CD4-positive, alpha-beta memory T cell (primary cell): ENCODE data around the gene EPHB2. TPM values are rescaled to one million over a fixed set of nuclear protein-coding genes. Genes with fewer than 3 reads are reported as not detected.

Experiments
- CTCF ChIA-PET: fragments of 350-600 bp; sonication (Branson Sonifier 250); formaldehyde crosslinking; loops from one replicate; lab custom pipeline; 2021; ENCODE audit warnings: inconsistent platforms; ENCODE audit not compliant: partially characterized antibody; lab: Charles Lee
- POLR2A ChIA-PET: fragments of 350-600 bp; sonication (Branson Sonifier 250); formaldehyde crosslinking; loops from one replicate; lab custom pipeline; 2021; ENCODE audit not compliant: partially characterized antibody; lab: Charles Lee
- DNase-seq, 5 donors: peaks; one replicate each; pipeline versions ENCODE4 v3.0.0 to v3.0.0-alpha.2; 2020 to 2022; ENCODE audit warnings: mixed read lengths in 1 of 5
- H3K27ac ChIP-seq: one replicate; pipeline ENCODE4 v1.7.0; 2013; ENCODE audit warnings: low read depth, low read length
- H3K27me3 ChIP-seq: 2 replicates; pipeline ENCODE4 v1.7.0; 2013; ENCODE audit warnings: mild to moderate bottlenecking, low read length, moderate library complexity; ENCODE audit not compliant: insufficient read depth
- H3K36me3 ChIP-seq: 2 replicates; pipeline ENCODE4 v1.7.0; 2013; ENCODE audit warnings: mild to moderate bottlenecking, low read length, moderate library complexity; ENCODE audit not compliant: insufficient read depth
- H3K4me1 ChIP-seq: 2 replicates; pipeline ENCODE4 v1.7.0; 2013; ENCODE audit warnings: mild to moderate bottlenecking, low read length, moderate library complexity; ENCODE audit not compliant: insufficient read depth
- H3K4me3 ChIP-seq, 2 donors: one replicate each; pipeline ENCODE4 v1.7.0; 2013; ENCODE audit warnings: low read length in 2 of 2, mild to moderate bottlenecking in 1 of 2
- H3K9me3 ChIP-seq, 2 donors: one replicate each; pipeline ENCODE4 v1.7.0; 2013; ENCODE audit warnings: low read length in 2 of 2, control low read depth in 1 of 2; ENCODE audit not compliant: control insufficient read depth in 1 of 2
- H3K27ac Mint-ChIP-seq, 7 donors: one replicate each; pipeline ENCODE4 v1.8.0; 2020 to 2021; ENCODE audit warnings: mixed read lengths in 7 of 7, mild to moderate bottlenecking in 6 of 7, inconsistent platforms in 3 of 7, moderate library complexity in 3 of 7
- H3K27me3 Mint-ChIP-seq, 2 donors: one replicate each; pipeline ENCODE4 v1.8.0; 2020 to 2021; ENCODE audit warnings: mixed read lengths in 2 of 2
- H3K36me3 Mint-ChIP-seq, 2 donors: one replicate each; pipeline ENCODE4 v1.8.0; 2020 to 2021; ENCODE audit warnings: mixed read lengths in 2 of 2, inconsistent platforms in 1 of 2, mild to moderate bottlenecking in 1 of 2
- H3K4me1 Mint-ChIP-seq, 4 donors: one replicate each; pipeline ENCODE4 v1.8.0; 2020 to 2021; ENCODE audit warnings: mixed read lengths in 4 of 4, mild to moderate bottlenecking in 1 of 4
- H3K4me3 Mint-ChIP-seq, 8 donors: one replicate each; pipeline ENCODE4 v1.8.0; 2020 to 2021; ENCODE audit warnings: mixed read lengths in 8 of 8, mild to moderate bottlenecking in 7 of 8, moderate library complexity in 6 of 8, inconsistent platforms in 3 of 8
- H3K9me3 Mint-ChIP-seq, 8 donors: one replicate each; pipeline ENCODE4 v1.8.0; 2020 to 2021; ENCODE audit warnings: mixed read lengths in 8 of 8, mild to moderate bottlenecking in 5 of 8, inconsistent platforms in 3 of 8, moderate library complexity in 1 of 8
- intact Hi-C: fragments of 100-400 bp; cut with micrococcal nuclease; formaldehyde crosslinking; loops from one replicate; pipeline ENCODE4 v1.15.1; 2023
- polyA plus RNA-seq, 2 donors: library from polyadenylated mRNA; unstranded; fragments of 300-500 nt; fragmentation: Illumina TruSeq; gene quantifications; one replicate each; pipeline ENCODE4 v1.2.3, GENCODE V29; 2021
- total RNA-seq, 2 experiments: library from RNA; stranded (reverse); gene quantifications; one replicate each; pipeline ENCODE4 v1.2.3, GENCODE V29; 2021

EPHB2 gene
- total and polyA plus RNA-seq, 4 experiments from 2014 or later = 0.35 to 0.36 TPM; not detected in 2

DNA sequence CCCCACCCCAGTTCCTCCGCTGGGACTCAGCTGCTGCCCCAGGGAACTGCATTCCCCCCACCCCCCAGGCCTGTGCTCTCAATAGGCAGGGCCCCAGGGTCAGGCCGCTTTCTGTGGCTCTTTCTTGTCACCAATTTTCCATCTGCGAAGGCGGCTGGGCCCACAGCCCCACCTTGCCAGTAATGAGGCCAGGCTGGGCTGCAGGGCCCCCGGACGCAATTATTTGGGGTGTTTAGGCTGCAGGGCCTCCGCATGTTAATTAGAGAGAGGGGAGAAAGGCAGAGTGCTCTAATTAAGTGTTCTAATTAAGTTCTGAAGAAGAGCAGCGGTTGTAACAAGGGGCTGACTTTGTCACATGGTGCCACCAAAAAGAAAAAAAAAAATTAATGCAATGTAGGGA lies 71.8 kb downstream of the EPHB2 start:
- H3K4me1 ChIP-seq = no peaks in the 10 kb centered on the region
- no peaks in the 10 kb centered on the region for H3K9me3 ChIP-seq
- H3K4me1 Mint-ChIP-seq = no peaks in the 10 kb centered on the region
- CTCF ChIA-PET = no interaction called here
- intact Hi-C loops = no loop called here
- no peak overlapping the region for H3K4me3 ChIP-seq
- no peaks in the 10 kb centered on the region for H3K36me3 ChIP-seq
- POLR2A ChIA-PET = no interaction called here
- H3K27ac ChIP-seq = no peak overlapping the region
- peaks cover 7 to 17% of the 10 kb centered on the region in 2 donors for H3K27me3 Mint-ChIP-seq
- H3K36me3 Mint-ChIP-seq = no peaks in the 10 kb centered on the region
- no peak overlapping the region for H3K27ac Mint-ChIP-seq
- H3K27me3 ChIP-seq = no peaks in the 10 kb centered on the region
- H3K9me3 Mint-ChIP-seq = no peaks in the 10 kb centered on the region
- no peak overlapping the region for H3K4me3 Mint-ChIP-seq
- DNase-seq = no peak

DNA sequence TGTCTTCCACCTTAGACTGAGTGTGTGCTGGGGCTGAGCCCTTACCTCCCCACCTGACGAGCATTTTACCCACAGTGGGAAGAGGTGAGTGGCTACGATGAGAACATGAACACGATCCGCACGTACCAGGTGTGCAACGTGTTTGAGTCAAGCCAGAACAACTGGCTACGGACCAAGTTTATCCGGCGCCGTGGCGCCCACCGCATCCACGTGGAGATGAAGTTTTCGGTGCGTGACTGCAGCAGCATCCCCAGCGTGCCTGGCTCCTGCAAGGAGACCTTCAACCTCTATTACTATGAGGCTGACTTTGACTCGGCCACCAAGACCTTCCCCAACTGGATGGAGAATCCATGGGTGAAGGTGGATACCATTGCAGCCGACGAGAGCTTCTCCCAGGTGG lies 73.7 kb downstream of the EPHB2 start:
- H3K9me3 ChIP-seq = no peaks in the 10 kb centered on the region
- no peak for DNase-seq
- no peaks in the 10 kb centered on the region for H3K36me3 ChIP-seq
- no peaks in the 10 kb centered on the region for H3K4me1 Mint-ChIP-seq
- no peaks in the 10 kb centered on the region for H3K36me3 Mint-ChIP-seq
- H3K27me3 Mint-ChIP-seq = peaks cover 6 to 11% of the 10 kb centered on the region in 2 donors
- no peaks in the 10 kb centered on the region for H3K4me1 ChIP-seq
- CTCF ChIA-PET = no interaction called here
- intact Hi-C loops = no loop called here
- H3K27ac ChIP-seq = no peak overlapping the region
- no peak overlapping the region for H3K27ac Mint-ChIP-seq
- no peaks in the 10 kb centered on the region for H3K9me3 Mint-ChIP-seq
- POLR2A ChIA-PET = no interaction called here
- no peak overlapping the region for H3K4me3 Mint-ChIP-seq
- H3K27me3 ChIP-seq = no peaks in the 10 kb centered on the region
- H3K4me3 ChIP-seq = no peak overlapping the region

DNA sequence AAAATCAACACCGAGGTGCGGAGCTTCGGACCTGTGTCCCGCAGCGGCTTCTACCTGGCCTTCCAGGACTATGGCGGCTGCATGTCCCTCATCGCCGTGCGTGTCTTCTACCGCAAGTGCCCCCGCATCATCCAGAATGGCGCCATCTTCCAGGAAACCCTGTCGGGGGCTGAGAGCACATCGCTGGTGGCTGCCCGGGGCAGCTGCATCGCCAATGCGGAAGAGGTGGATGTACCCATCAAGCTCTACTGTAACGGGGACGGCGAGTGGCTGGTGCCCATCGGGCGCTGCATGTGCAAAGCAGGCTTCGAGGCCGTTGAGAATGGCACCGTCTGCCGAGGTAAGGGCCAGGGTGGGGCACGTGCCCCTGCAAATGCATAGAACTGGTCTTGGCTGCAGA lies 74.1 kb downstream of the EPHB2 start:
- H3K36me3 ChIP-seq = no peaks in the 10 kb centered on the region
- no peaks in the 10 kb centered on the region for H3K4me1 Mint-ChIP-seq
- no peak overlapping the region for H3K27ac ChIP-seq
- no peak overlapping the region for H3K4me3 ChIP-seq
- no peak for DNase-seq
- no peaks in the 10 kb centered on the region for H3K9me3 ChIP-seq
- intact Hi-C loops = no loop called here
- no peaks in the 10 kb centered on the region for H3K4me1 ChIP-seq
- H3K27ac Mint-ChIP-seq = no peak overlapping the region
- CTCF ChIA-PET = no interaction called here
- no peaks in the 10 kb centered on the region for H3K36me3 Mint-ChIP-seq
- H3K27me3 Mint-ChIP-seq = peaks cover 4 to 7% of the 10 kb centered on the region in 2 donors
- no peaks in the 10 kb centered on the region for H3K9me3 Mint-ChIP-seq
- H3K4me3 Mint-ChIP-seq = no peak overlapping the region
- no peaks in the 10 kb centered on the region for H3K27me3 ChIP-seq
- POLR2A ChIA-PET = no interaction called here

DNA sequence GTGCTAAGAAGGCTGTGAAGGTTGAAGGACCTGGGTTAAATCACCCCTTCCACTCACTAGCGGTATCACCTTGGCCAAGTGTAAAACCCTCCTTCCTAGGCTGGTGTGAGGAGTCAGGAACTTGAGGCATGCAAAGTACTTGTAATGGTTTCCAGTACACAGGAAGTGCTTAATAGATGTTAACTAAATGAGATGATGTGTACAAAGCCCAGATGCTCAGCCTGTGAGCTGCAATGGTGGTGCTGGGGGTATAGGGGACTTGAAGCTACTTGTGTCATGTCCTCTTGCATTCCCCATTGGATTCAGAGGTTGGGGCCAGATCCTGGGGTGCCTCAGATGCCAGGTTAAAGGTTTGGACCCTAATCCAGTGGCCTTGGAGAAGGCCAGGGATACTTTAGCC lies 75.5 kb downstream of the EPHB2 start:
- CTCF ChIA-PET = no interaction called here
- Histone ChIP-seq H3K27ac (no peak overlapping the region), H3K4me3 (no peak overlapping the region), H3K9me3 (no peaks in the 10 kb centered on the region), H3K4me1 (no peaks in the 10 kb centered on the region), H3K27me3 (no peaks in the 10 kb centered on the region), H3K36me3 (no peaks in the 10 kb centered on the region)
- Mint-ChIP-seq H3K27me3 (peaks cover 1 to 4% of the 10 kb centered on the region in 2 donors), H3K4me1 (no peaks in the 10 kb centered on the region), H3K36me3 (no peaks in the 10 kb centered on the region), H3K4me3 (no peak overlapping the region), H3K9me3 (no peaks in the 10 kb centered on the region), H3K27ac (no peak overlapping the region)
- POLR2A ChIA-PET = no interaction called here
- no peak for DNase-seq
- intact Hi-C loops = no loop called here

DNA sequence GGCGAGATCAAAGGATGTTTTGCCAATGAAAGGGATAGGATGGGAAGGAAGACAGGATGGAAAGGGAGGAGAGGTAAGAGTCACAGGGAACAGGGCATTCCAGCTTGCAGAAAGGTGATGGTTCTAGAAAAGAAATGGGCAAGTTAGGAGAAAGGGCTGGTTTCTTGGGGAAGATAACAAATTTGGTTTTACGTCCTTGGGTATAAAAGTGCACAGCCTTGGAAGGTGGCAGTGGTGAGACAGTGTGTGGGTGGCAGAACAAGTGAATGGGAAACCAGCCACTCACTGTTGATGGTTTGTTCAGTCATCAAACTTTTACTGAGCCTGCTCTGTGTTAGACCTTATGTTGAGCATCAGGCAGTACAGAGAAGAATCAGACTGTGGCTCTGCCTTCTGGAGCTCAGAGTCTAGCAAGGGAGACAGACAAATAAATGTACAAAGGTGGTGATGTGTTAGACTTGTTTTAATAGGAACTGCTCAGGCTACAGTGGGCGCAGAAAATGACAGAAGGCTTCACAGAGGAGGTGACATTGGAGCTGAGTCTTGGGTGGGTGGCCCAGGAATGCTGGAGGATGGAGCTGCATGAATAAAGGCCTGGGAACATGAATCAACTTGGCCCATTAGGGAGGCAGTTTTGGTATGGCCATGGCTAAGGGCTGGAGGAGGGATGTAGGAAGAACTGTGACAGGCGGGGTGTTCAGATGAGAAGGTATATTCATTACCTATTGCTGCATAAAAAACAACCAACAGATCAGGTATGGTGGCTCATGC lies 76.3 kb downstream of the EPHB2 start:
- no peak overlapping the region for H3K4me3 Mint-ChIP-seq
- CTCF ChIA-PET = interaction anchor here (1.1 kb wide), 1 partner anchor 82 kb away, joined by 3 read pairs; no protein-coding TSS in a partner anchor
- H3K36me3 Mint-ChIP-seq = no peaks in the 10 kb centered on the region

DNA sequence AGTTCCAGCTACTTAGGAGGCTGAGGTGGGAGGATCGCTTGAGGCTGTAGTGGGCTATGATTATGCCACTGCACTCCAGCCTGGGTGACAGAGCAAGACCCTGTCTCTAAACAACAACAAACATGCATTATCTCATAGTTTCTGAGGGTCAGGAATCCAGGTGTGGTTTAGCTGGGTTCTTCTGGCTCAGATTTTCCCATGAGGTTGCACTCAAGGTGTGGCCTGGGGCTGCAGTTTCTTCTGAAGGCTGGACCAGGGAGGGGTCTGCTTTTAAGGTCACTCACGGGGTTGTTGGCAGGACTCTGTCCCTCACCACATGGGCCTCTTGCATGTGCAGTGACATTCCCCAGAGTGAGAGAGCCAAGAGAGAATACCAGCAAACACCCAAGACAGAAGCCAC lies 77.0 kb downstream of the EPHB2 start:
- no peaks in the 10 kb centered on the region for H3K36me3 Mint-ChIP-seq
- intact Hi-C loops = no loop called here
- Histone ChIP-seq H3K4me1 (no peaks in the 10 kb centered on the region), H3K4me3 (no peak overlapping the region), H3K27ac (no peak overlapping the region), H3K36me3 (no peaks in the 10 kb centered on the region), H3K27me3 (no peaks in the 10 kb centered on the region), H3K9me3 (no peaks in the 10 kb centered on the region)
- no peaks in the 10 kb centered on the region for H3K9me3 Mint-ChIP-seq
- no peak overlapping the region for H3K4me3 Mint-ChIP-seq
- ChIA-PET CTCF (interaction anchor here (1.1 kb wide), 1 partner anchor 83 kb away, joined by 3 read pairs; no protein-coding TSS in a partner anchor), POLR2A (no interaction called here)
- H3K27ac Mint-ChIP-seq = no peak overlapping the region
- H3K27me3 Mint-ChIP-seq = peaks cover 1 to 2% of the 10 kb centered on the region in 2 donors
- DNase-seq = no peak
- H3K4me1 Mint-ChIP-seq = no peaks in the 10 kb centered on the region

More for the DNA sequence above, 76.3 kb downstream of the EPHB2 start:
- Histone ChIP-seq H3K4me3 (no peak overlapping the region), H3K4me1 (no peaks in the 10 kb centered on the region), H3K27me3 (no peaks in the 10 kb centered on the region), H3K27ac (no peak overlapping the region), H3K36me3 (no peaks in the 10 kb centered on the region), H3K9me3 (no peaks in the 10 kb centered on the region)
- H3K9me3 Mint-ChIP-seq = no peaks in the 10 kb centered on the region
- peaks cover 1 to 2% of the 10 kb centered on the region in 2 donors for H3K27me3 Mint-ChIP-seq
- POLR2A ChIA-PET = no interaction called here
- intact Hi-C loops = no loop called here
- no peaks in the 10 kb centered on the region for H3K4me1 Mint-ChIP-seq
- no peak overlapping the region for H3K27ac Mint-ChIP-seq
- no peak for DNase-seq

DNA sequence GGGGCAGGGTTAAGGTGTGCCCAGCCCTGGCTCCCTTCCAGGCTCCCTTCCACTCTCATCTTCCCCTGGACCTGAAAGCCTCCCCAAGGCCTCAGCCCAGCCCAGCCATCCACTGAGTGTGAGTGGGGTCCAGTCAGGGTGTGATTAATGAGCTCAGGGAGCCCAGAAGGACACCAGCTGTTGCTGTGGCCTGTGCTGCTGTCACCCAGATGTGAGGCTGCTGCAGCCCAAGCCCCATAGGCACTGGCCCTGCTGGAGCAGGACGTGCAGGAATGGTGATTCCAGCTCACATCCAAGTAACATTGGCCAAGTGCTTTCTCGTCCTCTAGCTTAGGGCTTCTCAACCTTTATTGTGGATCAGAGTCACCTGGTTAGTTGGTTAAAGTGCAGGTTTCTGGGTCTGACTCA lies 77.6 kb downstream of the EPHB2 start:
- H3K27me3 Mint-ChIP-seq = peaks cover 1 to 2% of the 10 kb centered on the region in 2 donors
- ChIA-PET POLR2A (no interaction called here), CTCF (no interaction called here)
- Histone ChIP-seq H3K9me3 (no peaks in the 10 kb centered on the region), H3K27me3 (no peaks in the 10 kb centered on the region), H3K27ac (no peak overlapping the region), H3K4me3 (no peak overlapping the region), H3K4me1 (no peaks in the 10 kb centered on the region), H3K36me3 (no peaks in the 10 kb centered on the region)
- DNase-seq = no peak
- H3K36me3 Mint-ChIP-seq = no peaks in the 10 kb centered on the region
- no peaks in the 10 kb centered on the region for H3K4me1 Mint-ChIP-seq
- H3K9me3 Mint-ChIP-seq = no peaks in the 10 kb centered on the region
- intact Hi-C loops = no loop called here
- no peak overlapping the region for H3K4me3 Mint-ChIP-seq
- no peak overlapping the region for H3K27ac Mint-ChIP-seq
